Endothelial cell (in vitro differentiated cells): ENCODE results near the gene NFIX. TPM values are rescaled to one million over a fixed set of nuclear protein-coding genes. Genes with fewer than 3 reads are reported as not detected.

Experiments used
- DNase-seq: peaks from one replicate; pipeline ENCODE4 v3.0.0; 2021; ENCODE audit warnings: low spot score
- H3K27ac Mint-ChIP-seq: one replicate; pipeline ENCODE4 v1.8.0; 2021; ENCODE audit warnings: mixed read lengths, inconsistent platforms; ENCODE audit not compliant: unreplicated experiment
- H3K27me3 Mint-ChIP-seq: one replicate; pipeline ENCODE4 v1.8.0; 2021; ENCODE audit warnings: mild to moderate bottlenecking, moderate library complexity, mixed read lengths, inconsistent platforms; ENCODE audit not compliant: unreplicated experiment
- H3K36me3 Mint-ChIP-seq: one replicate; pipeline ENCODE4 v1.8.0; 2021; ENCODE audit warnings: mild to moderate bottlenecking, low read depth, mixed read lengths, inconsistent platforms; ENCODE audit not compliant: unreplicated experiment
- H3K4me1 Mint-ChIP-seq: one replicate; pipeline ENCODE4 v1.8.0; 2021; ENCODE audit warnings: mild to moderate bottlenecking, mixed read lengths, inconsistent platforms; ENCODE audit not compliant: unreplicated experiment
- H3K4me3 Mint-ChIP-seq: one replicate; pipeline ENCODE4 v1.8.0; 2021; ENCODE audit warnings: mild to moderate bottlenecking, mixed read lengths, inconsistent platforms; ENCODE audit not compliant: unreplicated experiment
- H3K9me3 Mint-ChIP-seq: one replicate; pipeline ENCODE4 v1.8.0; 2021; ENCODE audit warnings: mixed read lengths, inconsistent platforms; ENCODE audit not compliant: unreplicated experiment
- total RNA-seq: library from RNA; stranded (reverse); fragmentation: NEBNext Ultra II Directional; extraction: Animal tissue kit (Norgen Biotek cat#: 25700); gene quantifications from one replicate; pipeline ENCODE4 v1.2.1, GENCODE V29; 2021; ENCODE audit not compliant: unreplicated experiment
- TF ChIP-seq, protein P1 (sequence below): fragments of 200-600 bp; sonication (generic); IDR thresholded peaks from one replicate; pipeline ENCODE4 v1.5.0; 2021; ENCODE audit warnings: antibody characterized with exemption; ENCODE audit not compliant: unreplicated experiment

The NFIX gene
- total RNA-seq, 1 donor from 2014 or later, result 9.9 TPM

- Mint-ChIP-seq H3K27ac (no peak overlapping the region), H3K36me3 (peaks cover 5% of the 10 kb centered on the region), H3K4me3 (no peak overlapping the region), H3K4me1 (peaks cover 65% of the 10 kb centered on the region), H3K27me3 (peaks cover 12% of the 10 kb centered on the region), H3K9me3 (no peaks in the 10 kb centered on the region)
- TF ChIP-seq, protein P1, sequence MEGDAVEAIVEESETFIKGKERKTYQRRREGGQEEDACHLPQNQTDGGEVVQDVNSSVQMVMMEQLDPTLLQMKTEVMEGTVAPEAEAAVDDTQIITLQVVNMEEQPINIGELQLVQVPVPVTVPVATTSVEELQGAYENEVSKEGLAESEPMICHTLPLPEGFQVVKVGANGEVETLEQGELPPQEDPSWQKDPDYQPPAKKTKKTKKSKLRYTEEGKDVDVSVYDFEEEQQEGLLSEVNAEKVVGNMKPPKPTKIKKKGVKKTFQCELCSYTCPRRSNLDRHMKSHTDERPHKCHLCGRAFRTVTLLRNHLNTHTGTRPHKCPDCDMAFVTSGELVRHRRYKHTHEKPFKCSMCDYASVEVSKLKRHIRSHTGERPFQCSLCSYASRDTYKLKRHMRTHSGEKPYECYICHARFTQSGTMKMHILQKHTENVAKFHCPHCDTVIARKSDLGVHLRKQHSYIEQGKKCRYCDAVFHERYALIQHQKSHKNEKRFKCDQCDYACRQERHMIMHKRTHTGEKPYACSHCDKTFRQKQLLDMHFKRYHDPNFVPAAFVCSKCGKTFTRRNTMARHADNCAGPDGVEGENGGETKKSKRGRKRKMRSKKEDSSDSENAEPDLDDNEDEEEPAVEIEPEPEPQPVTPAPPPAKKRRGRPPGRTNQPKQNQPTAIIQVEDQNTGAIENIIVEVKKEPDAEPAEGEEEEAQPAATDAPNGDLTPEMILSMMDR, result no peak
- no peak for DNase-seq
Observed at GRCh38 chr19:13056052-13056660, 60.9 kb downstream of the NFIX start.

DNA sequence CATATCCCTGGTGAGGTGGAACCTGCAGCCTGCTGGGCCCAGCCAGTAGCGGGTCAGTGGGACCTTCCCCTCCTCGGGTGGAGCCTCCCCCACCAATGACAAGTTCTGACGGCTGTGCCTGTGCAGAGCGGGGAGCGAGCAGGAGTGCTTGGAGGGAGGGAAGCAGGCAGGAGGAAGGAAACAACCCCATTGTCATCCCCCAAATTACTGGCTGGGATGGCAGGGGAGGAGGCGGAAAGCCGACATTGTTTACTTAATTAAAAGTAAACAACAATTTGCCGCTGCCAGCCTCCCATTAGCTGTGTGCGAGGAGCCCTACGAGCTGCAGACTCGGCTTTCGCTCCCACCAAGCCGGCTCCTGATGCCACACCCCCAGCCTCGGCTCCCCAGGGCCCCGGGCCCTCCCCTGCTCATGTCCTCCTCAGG is 61.9 kb downstream of the NFIX start:
- TF ChIP-seq, protein P1, result no peak
- peaks cover 5% of the 10 kb centered on the region for H3K36me3 Mint-ChIP-seq
- H3K27me3 Mint-ChIP-seq, result peaks cover 12% of the 10 kb centered on the region
- peaks cover 64% of the 10 kb centered on the region for H3K4me1 Mint-ChIP-seq
- H3K27ac Mint-ChIP-seq, result no peak overlapping the region
- H3K9me3 Mint-ChIP-seq, result no peaks in the 10 kb centered on the region
- peak overlapping the region; percentile 23 for H3K4me3 Mint-ChIP-seq
- no peak for DNase-seq

- Mint-ChIP-seq H3K9me3 (no peaks in the 10 kb centered on the region), H3K36me3 (peaks cover 5% of the 10 kb centered on the region), H3K27me3 (peaks cover 12% of the 10 kb centered on the region), H3K4me3 (no peak overlapping the region), H3K4me1 (peaks cover 64% of the 10 kb centered on the region), H3K27ac (no peak overlapping the region)
- no peak for DNase-seq
- TF ChIP-seq, protein P1, result no peak
Observed at GRCh38 chr19:13057744-13058143, 62.5 kb downstream of the NFIX start.

GRCh38 chr19:13058951-13059660 is 63.8 kb downstream of the NFIX start:
- peaks cover 14% of the 10 kb centered on the region for H3K27me3 Mint-ChIP-seq
- TF ChIP-seq, protein P1, result no peak
- H3K4me3 Mint-ChIP-seq, result peak overlapping the region; percentile 82
- DNase-seq, result no peak
- H3K36me3 Mint-ChIP-seq, result peaks cover 5% of the 10 kb centered on the region
- H3K9me3 Mint-ChIP-seq, result no peaks in the 10 kb centered on the region
- H3K27ac Mint-ChIP-seq, result no peak overlapping the region
- peaks cover 58% of the 10 kb centered on the region for H3K4me1 Mint-ChIP-seq
